Natural killer cell treated with Interleukin-12 subunit alpha and Interleukin-12 subunit beta and Interleukin-15 and Interleukin-18, amount 100 ng/mL, for 72 hours (primary cell): Measurements from ENCODE around the gene RSAD1. TPM values are rescaled to one million over a fixed set of nuclear protein-coding genes. Genes with fewer than 3 reads are reported as not detected.

Source experiments
- ATAC-seq, 2 donors: fragments of 150-1000 bp; cut with Tn5 transposase in 1 of 2; sonication (Bioruptor Pico), chemical (Tn5 transposase) in 1 of 2; 2 replicates each; pipeline ENCODE4 v1.10.0; 2021
- DNase-seq: peaks from one replicate; pipeline ENCODE4 v3.0.0; 2022; ENCODE audit warnings: low spot score
- H3K27ac Mint-ChIP-seq, 2 donors: 1 replicate in 1 of 2; 2 replicates in 1 of 2; pipeline ENCODE4 v1.8.0; 2022; ENCODE audit warnings: mixed read lengths in 2 of 2, mild to moderate bottlenecking in 1 of 2, moderate library complexity in 1 of 2
- H3K27me3 Mint-ChIP-seq, 2 donors: 1 replicate in 1 of 2; 2 replicates in 1 of 2; pipeline ENCODE4 v1.8.0; 2022; ENCODE audit warnings: mixed read lengths in 2 of 2
- H3K36me3 Mint-ChIP-seq: one replicate; pipeline ENCODE4 v1.8.0; 2022; ENCODE audit warnings: mixed read lengths
- H3K4me1 Mint-ChIP-seq, 2 donors: 1 replicate in 1 of 2; 2 replicates in 1 of 2; pipeline ENCODE4 v1.8.0; 2022; ENCODE audit warnings: low read depth in 2 of 2, mixed read lengths in 2 of 2, mild to moderate bottlenecking in 1 of 2
- H3K4me3 Mint-ChIP-seq: one replicate; pipeline ENCODE4 v1.8.0; 2022; ENCODE audit warnings: mixed read lengths
- H3K9me3 Mint-ChIP-seq: 2 replicates; pipeline ENCODE4 v1.8.0; 2022; ENCODE audit warnings: mixed read lengths
- total RNA-seq, 2 donors: library from RNA; stranded (reverse); gene quantifications; one replicate each; pipeline ENCODE4 v1.2.3, GENCODE V29; 2022

RSAD1 gene
- total RNA-seq, 2 donors from 2014 or later, result 34.3 to 54.2 TPM

GRCh38 chr17:50482516-50482915 is 3.9 kb downstream of the RSAD1 start:
- H3K4me1 Mint-ChIP-seq, result peaks cover 26 to 28% of the 10 kb centered on the region in 2 donors
- H3K36me3 Mint-ChIP-seq, result peaks cover 6% of the 10 kb centered on the region
- DNase-seq (peak; percentile 78), ATAC-seq (peak; percentile 50 to 66)
- no peaks in the 10 kb centered on the region for H3K27me3 Mint-ChIP-seq
- H3K27ac Mint-ChIP-seq, result peak overlapping the region in 1 of 2 donors; percentile 78
- H3K4me3 Mint-ChIP-seq, result no peak overlapping the region
- H3K9me3 Mint-ChIP-seq, result no peaks in the 10 kb centered on the region

GRCh38 chr17:50483266-50483665 is 4.6 kb downstream of the RSAD1 start:
- no peaks in the 10 kb centered on the region for H3K27me3 Mint-ChIP-seq
- peak overlapping the region in 1 of 2 donors; percentile 78 for H3K27ac Mint-ChIP-seq
- H3K4me3 Mint-ChIP-seq, result no peak overlapping the region
- peaks cover 6% of the 10 kb centered on the region for H3K36me3 Mint-ChIP-seq
- DNase-seq (peak; percentile 26), ATAC-seq (no peak)
- no peaks in the 10 kb centered on the region for H3K9me3 Mint-ChIP-seq
- peaks cover 22 to 24% of the 10 kb centered on the region in 2 donors for H3K4me1 Mint-ChIP-seq

- Mint-ChIP-seq H3K9me3 (no peaks in the 10 kb centered on the region), H3K27me3 (no peaks in the 10 kb centered on the region), H3K36me3 (peaks cover 6% of the 10 kb centered on the region), H3K27ac (no peak overlapping the region), H3K4me1 (peaks cover 15 to 16% of the 10 kb centered on the region in 2 donors), H3K4me3 (no peak overlapping the region)
- DNase-seq (peak; percentile 29), ATAC-seq (no peak)
Observed at GRCh38 chr17:50484386-50485155, 5.9 kb downstream of the RSAD1 start.

- Mint-ChIP-seq H3K4me1 (peaks cover 4 to 5% of the 10 kb centered on the region in 2 donors), H3K36me3 (peaks cover 6% of the 10 kb centered on the region), H3K9me3 (no peaks in the 10 kb centered on the region), H3K27me3 (no peaks in the 10 kb centered on the region), H3K27ac (no peak overlapping the region), H3K4me3 (no peak overlapping the region)
- DNase-seq (peak; percentile 56), ATAC-seq (no peak)
Observed at GRCh38 chr17:50487213-50488096, 8.8 kb downstream of the RSAD1 start.

- no peak overlapping the region for H3K4me3 Mint-ChIP-seq
- no peaks in the 10 kb centered on the region for H3K36me3 Mint-ChIP-seq
- ATAC-seq, result no peak
- no peaks in the 10 kb centered on the region for H3K9me3 Mint-ChIP-seq
- DNase-seq, result peak; percentile 54
- H3K4me1 Mint-ChIP-seq, result no peaks in the 10 kb centered on the region
- H3K27ac Mint-ChIP-seq, result no peak overlapping the region
- H3K27me3 Mint-ChIP-seq, result no peaks in the 10 kb centered on the region
Observed at GRCh38 chr17:50488880-50489279, 10.2 kb downstream of the RSAD1 start.

GRCh38 chr17:50491505-50491904 is 12.8 kb downstream of the RSAD1 start:
- no peaks in the 10 kb centered on the region for H3K9me3 Mint-ChIP-seq
- H3K4me1 Mint-ChIP-seq, result no peaks in the 10 kb centered on the region
- H3K4me3 Mint-ChIP-seq, result no peak overlapping the region
- no peaks in the 10 kb centered on the region for H3K27me3 Mint-ChIP-seq
- H3K27ac Mint-ChIP-seq, result no peak overlapping the region
- no peaks in the 10 kb centered on the region for H3K36me3 Mint-ChIP-seq
- DNase-seq, result no peak
- ATAC-seq, result no peak

- Mint-ChIP-seq H3K36me3 (no peaks in the 10 kb centered on the region), H3K27ac (no peak overlapping the region), H3K4me3 (no peak overlapping the region), H3K27me3 (no peaks in the 10 kb centered on the region), H3K4me1 (no peaks in the 10 kb centered on the region), H3K9me3 (no peaks in the 10 kb centered on the region)
- no peak for ATAC-seq
- no peak for DNase-seq
Observed at GRCh38 chr17:50492214-50492613, 13.6 kb downstream of the RSAD1 start.

- H3K36me3 Mint-ChIP-seq, result no peaks in the 10 kb centered on the region
Observed at GRCh38 chr17:50493744-50494143, 15.1 kb downstream of the RSAD1 start.

GRCh38 chr17:50495217-50495823 is 16.7 kb downstream of the RSAD1 start:
- Mint-ChIP-seq H3K36me3 (no peaks in the 10 kb centered on the region), H3K4me3 (no peak overlapping the region), H3K27ac (no peak overlapping the region), H3K9me3 (no peaks in the 10 kb centered on the region), H3K27me3 (no peaks in the 10 kb centered on the region), H3K4me1 (no peaks in the 10 kb centered on the region)
- peak; percentile 51 for DNase-seq
- no peak for ATAC-seq

More at GRCh38 chr17:50493744-50494143, 15.1 kb downstream of the RSAD1 start:
- DNase-seq, result no peak
- Mint-ChIP-seq H3K4me1 (no peaks in the 10 kb centered on the region), H3K4me3 (no peak overlapping the region), H3K27ac (no peak overlapping the region), H3K27me3 (no peaks in the 10 kb centered on the region), H3K9me3 (no peaks in the 10 kb centered on the region)
- ATAC-seq, result no peak

GRCh38 chr17:50495918-50496317 is 17.3 kb downstream of the RSAD1 start:
- Mint-ChIP-seq H3K4me3 (no peak overlapping the region), H3K27ac (no peak overlapping the region), H3K9me3 (no peaks in the 10 kb centered on the region), H3K27me3 (no peaks in the 10 kb centered on the region), H3K36me3 (no peaks in the 10 kb centered on the region), H3K4me1 (no peaks in the 10 kb centered on the region)
- no peak for ATAC-seq
- DNase-seq, result no peak

- Mint-ChIP-seq H3K9me3 (no peaks in the 10 kb centered on the region), H3K4me1 (no peaks in the 10 kb centered on the region), H3K36me3 (no peaks in the 10 kb centered on the region), H3K27ac (no peak overlapping the region), H3K4me3 (no peak overlapping the region), H3K27me3 (no peaks in the 10 kb centered on the region)
- peak; percentile 29 for DNase-seq
- no peak for ATAC-seq
Observed at GRCh38 chr17:50498021-50498874, 19.6 kb downstream of the RSAD1 start.

GRCh38 chr17:50499270-50499669 is 20.6 kb downstream of the RSAD1 start:
- Mint-ChIP-seq H3K27ac (no peak overlapping the region), H3K36me3 (no peaks in the 10 kb centered on the region), H3K4me1 (peaks cover 6% of the 10 kb centered on the region in 2 donors), H3K9me3 (no peaks in the 10 kb centered on the region), H3K27me3 (no peaks in the 10 kb centered on the region), H3K4me3 (no peak overlapping the region)
- ATAC-seq (no peak), DNase-seq (no peak)

- H3K27ac Mint-ChIP-seq, result no peak overlapping the region
- no peak for DNase-seq
- ATAC-seq, result no peak
- H3K4me3 Mint-ChIP-seq, result no peak overlapping the region
- no peaks in the 10 kb centered on the region for H3K27me3 Mint-ChIP-seq
- H3K9me3 Mint-ChIP-seq, result no peaks in the 10 kb centered on the region
- peaks cover 6 to 8% of the 10 kb centered on the region in 2 donors for H3K4me1 Mint-ChIP-seq
- no peaks in the 10 kb centered on the region for H3K36me3 Mint-ChIP-seq
Observed at GRCh38 chr17:50499721-50500120, 21.1 kb downstream of the RSAD1 start.
